K562 (cell line): ENCODE data around the gene MALSU1. TPM values are rescaled to one million over a fixed set of nuclear protein-coding genes. Genes with fewer than 3 reads are reported as not detected.

Source experiments
- EP400 ChIP-seq: fragments of 450-650 bp; IDR thresholded peaks from 2 replicates; pipeline ENCODE4 v1.6.1; 2017; ENCODE audit warnings: antibody characterized with exemption, mild to moderate bottlenecking, moderate library complexity
- FIP1L1 ChIP-seq: fragments of 200-400 bp; formaldehyde crosslinking; IDR thresholded peaks from 2 replicates; pipeline ENCODE4 v1.6.1; 2018; ENCODE audit warnings: mild to moderate bottlenecking, low read depth, low read length; ENCODE audit not compliant: poor library complexity, severe bottlenecking
- MCM5 ChIP-seq: fragments of 450-650 bp; IDR thresholded peaks from 2 replicates; pipeline ENCODE4 v1.6.1; 2016; ENCODE audit warnings: low read depth
- MYBL2 ChIP-seq, 2 experiments: fragments of 450-650 bp in 1 of 2; sonication (generic) in 1 of 2; formaldehyde crosslinking in 1 of 2; IDR thresholded peaks; 2 replicates each; pipeline versions ENCODE4 v1.6.1 to v1.8.1; 2017 to 2022; ENCODE audit warnings: borderline replicate concordance in 1 of 2, inconsistent platforms in 1 of 2, low read depth in 1 of 2, mild to moderate bottlenecking in 1 of 2, missing genetic modification reagents in 1 of 2, moderate library complexity in 1 of 2
- PBX2 ChIP-seq, 2 experiments: IDR thresholded peaks in 1 of 2; conservative IDR thresholded peaks in 1 of 2; 2 replicates each; pipeline ENCODE4 v1.6.1; 2016; ENCODE audit warnings: low read depth in 2 of 2, mild to moderate bottlenecking in 1 of 2, missing compliant biosample characterization in 1 of 2, missing genetic modification characterization in 1 of 2, moderate library complexity in 1 of 2
- PRMT5 ChIP-seq: sonication (generic); formaldehyde crosslinking; IDR thresholded peaks from 2 replicates; pipeline ENCODE4 v1.5.0; 2020; ENCODE audit warnings: missing genetic modification reagents
- SAP30 ChIP-seq: fragments of 200-600 bp; sonication (generic); IDR thresholded peaks from 2 replicates; pipeline ENCODE4 v1.6.1; 2012; ENCODE audit warnings: borderline replicate concordance, low read depth, mild to moderate bottlenecking, moderate library complexity, low read length, control low read depth, inconsistent platforms; ENCODE audit not compliant: insufficient read depth, poor library complexity, severe bottlenecking
- SMARCA4 ChIP-seq: fragments of 450-650 bp; IDR thresholded peaks from 2 replicates; pipeline ENCODE4 v1.6.1; 2016
- SREBF1 ChIP-seq: fragments of 150-350 bp; IDR thresholded peaks from 2 replicates; pipeline ENCODE4 v1.6.1; 2014; ENCODE audit warnings: antibody characterized with exemption, low read depth, low read length, borderline replicate concordance
- SUPT5H ChIP-seq: fragments of 450-650 bp; IDR thresholded peaks from 2 replicates; pipeline ENCODE4 v1.6.1; 2016
- TCFL5 ChIP-seq: fragments of 250-450 bp; sonication (Bioruptor Pico); conservative IDR thresholded peaks from 2 replicates; pipeline ENCODE4 v1.6.1; 2021; ENCODE audit warnings: mild to moderate bottlenecking, moderate library complexity, matching md5 sums
- ZNF277 ChIP-seq: fragments of 250-450 bp; sonication (Bioruptor Pico); IDR thresholded peaks from 2 replicates; pipeline ENCODE4 v1.8.0; 2022; ENCODE audit warnings: inconsistent platforms, mild to moderate bottlenecking, moderate library complexity, borderline replicate concordance
- ZNF655 ChIP-seq: fragments of 250-450 bp; sonication (Bioruptor Pico); IDR thresholded peaks from 2 replicates; pipeline ENCODE4 v1.5.0; 2021
- polyA plus RNA-seq, 8 experiments: library from polyadenylated mRNA; depleted of rRNA in 4 of 8; stranded (reverse) in 5 of 8; unstranded in 3 of 8; fragments of >200 nt; fragmentation: Nextera tagmentation in 2 of 8; fragmentation: Illumina TruSeq in 1 of 8; extraction: Ambion mirVana in 2 of 8; extraction: Trizol in 1 of 8; gene quantifications; 2 replicates each; pipeline versions ENCODE4 v1.2.1 to v1.2.3, GENCODE V29; 2011 to 2014; ENCODE audit warnings: inconsistent platforms in 1 of 8, missing spikeins in 1 of 8
- total RNA-seq, 7 experiments: library from RNA; depleted of rRNA in 6 of 7; stranded (reverse); fragments of >200 nt in 6 of 7; fragmentation: Illumina TruSeq in 2 of 7; extraction: Trizol in 2 of 7; gene quantifications; 2 replicates each; pipeline versions ENCODE4 v1.2.1 to v1.2.3, GENCODE V29; 2011 to 2021; ENCODE audit warnings: low replicate concordance in 1 of 7
- TF ChIP-seq, protein P1 (sequence below): sonication (generic); formaldehyde crosslinking; IDR thresholded peaks from 2 replicates; pipeline ENCODE4 v1.8.1; 2022; ENCODE audit warnings: missing genetic modification reagents
- TF ChIP-seq, protein P2 (sequence below): sonication (generic); formaldehyde crosslinking; IDR thresholded peaks from 2 replicates; pipeline ENCODE4 v1.8.0; 2022; ENCODE audit warnings: mild to moderate bottlenecking, low read depth, missing genetic modification reagents

MALSU1 gene
- total and polyA plus RNA-seq, 9 of the 15 experiments (the other 6 are each of a cell fraction or from before 2014, with no cell fraction given), result 12.3 to 308 (median 81.2) TPM

- TF ChIP-seq, protein P1, sequence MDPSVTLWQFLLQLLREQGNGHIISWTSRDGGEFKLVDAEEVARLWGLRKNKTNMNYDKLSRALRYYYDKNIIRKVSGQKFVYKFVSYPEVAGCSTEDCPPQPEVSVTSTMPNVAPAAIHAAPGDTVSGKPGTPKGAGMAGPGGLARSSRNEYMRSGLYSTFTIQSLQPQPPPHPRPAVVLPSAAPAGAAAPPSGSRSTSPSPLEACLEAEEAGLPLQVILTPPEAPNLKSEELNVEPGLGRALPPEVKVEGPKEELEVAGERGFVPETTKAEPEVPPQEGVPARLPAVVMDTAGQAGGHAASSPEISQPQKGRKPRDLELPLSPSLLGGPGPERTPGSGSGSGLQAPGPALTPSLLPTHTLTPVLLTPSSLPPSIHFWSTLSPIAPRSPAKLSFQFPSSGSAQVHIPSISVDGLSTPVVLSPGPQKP (CRISPR knock-in tag), result no peak
- peak; percentile 93 for TF ChIP-seq EP400
- no peak for TF ChIP-seq PBX2 (CRISPR knock-in tag; IDR thresholded peaks at IDR 0.05; ENCODE audit: low read depth)
- TF ChIP-seq PBX2 (tag; conservative IDR thresholded peaks at IDR 0.05; ENCODE audit: low read depth), result no peak
- TF ChIP-seq MYBL2 (IDR thresholded peaks at IDR 0.05; ENCODE audit: low read depth), result no peak
- no peak for TF ChIP-seq MYBL2 (CRISPR knock-in tag; IDR thresholded peaks at IDR 0.05; ENCODE audit: borderline replicate concordance)
- no peak for TF ChIP-seq TCFL5 (CRISPR knock-in tag)
- peak; percentile 75 for TF ChIP-seq SAP30
- TF ChIP-seq FIP1L1, result peak; percentile 59
- TF ChIP-seq ZNF655 (CRISPR knock-in tag), result no peak
- no peak for TF ChIP-seq ZNF277 (CRISPR knock-in tag)
- no peak for TF ChIP-seq SMARCA4
- no peak for TF ChIP-seq PRMT5 (CRISPR knock-in tag)
- TF ChIP-seq, protein P2, sequence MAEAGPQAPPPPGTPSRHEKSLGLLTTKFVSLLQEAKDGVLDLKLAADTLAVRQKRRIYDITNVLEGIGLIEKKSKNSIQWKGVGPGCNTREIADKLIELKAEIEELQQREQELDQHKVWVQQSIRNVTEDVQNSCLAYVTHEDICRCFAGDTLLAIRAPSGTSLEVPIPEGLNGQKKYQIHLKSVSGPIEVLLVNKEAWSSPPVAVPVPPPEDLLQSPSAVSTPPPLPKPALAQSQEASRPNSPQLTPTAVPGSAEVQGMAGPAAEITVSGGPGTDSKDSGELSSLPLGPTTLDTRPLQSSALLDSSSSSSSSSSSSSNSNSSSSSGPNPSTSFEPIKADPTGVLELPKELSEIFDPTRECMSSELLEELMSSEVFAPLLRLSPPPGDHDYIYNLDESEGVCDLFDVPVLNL (CRISPR knock-in tag), result no peak
- TF ChIP-seq SUPT5H, result peak; percentile 95
- no peak for TF ChIP-seq MCM5
- TF ChIP-seq SREBF1, result no peak
These were observed at the start of gene MALSU1 (continued) for GRCh38 chr7:23298885-23299769.
